ENCODE results near the gene HSD17B4.
"Not testable (repeated sequence)": the region's sequence is repeated elsewhere in the genome, so short reads cannot be mapped to it uniquely, and the experiment has no call there.

The HSD17B4 gene

GRCh38 chr5:119435436-119436132 is 16.7 kb upstream of the HSD17B4 start:
- peak; percentile 45 for DNase-seq

GRCh38 chr5:119437785-119438586 is 14.3 kb upstream of the HSD17B4 start:
- DNase-seq, result not testable (repeated sequence)

GRCh38 chr5:119438587-119438917 is 13.7 kb upstream of the HSD17B4 start:
- DNase-seq, result not testable (repeated sequence)

GRCh38 chr5:119439140-119439631 is 13.1 kb upstream of the HSD17B4 start:
- no peak for DNase-seq

- DNase-seq, result not testable (repeated sequence)
Observed at GRCh38 chr5:119439632-119440031, 12.7 kb upstream of the HSD17B4 start.

- not testable (repeated sequence) for DNase-seq
Observed at GRCh38 chr5:119444643-119445042, 7.7 kb upstream of the HSD17B4 start.

GRCh38 chr5:119445544-119445943 is 6.8 kb upstream of the HSD17B4 start:
- DNase-seq, result no peak

GRCh38 chr5:119449882-119450281 is 2.4 kb upstream of the HSD17B4 start:
- DNase-seq, result no peak

GRCh38 chr5:119450627-119451026 is 1.7 kb upstream of the HSD17B4 start:
- DNase-seq, result not testable (repeated sequence)

GRCh38 chr5:119451561-119451960 is 736 bp upstream of the HSD17B4 start:
- DNase-seq, result no peak

- no peak for DNase-seq
Observed at GRCh38 chr5:119452060-119452372, 281 bp upstream of the HSD17B4 start.

- DNase-seq, result peak; percentile 33
Observed at GRCh38 chr5:119453040-119453373, 710 bp downstream of the HSD17B4 start.

- DNase-seq, result no peak
Observed at GRCh38 chr5:119454171-119454570, 1.9 kb downstream of the HSD17B4 start.

- DNase-seq, result no peak
Observed at GRCh38 chr5:119458911-119459632, 6.8 kb downstream of the HSD17B4 start.

- DNase-seq, result no peak
Observed at GRCh38 chr5:119465640-119466039, 13.3 kb downstream of the HSD17B4 start.

GRCh38 chr5:119468286-119468685 is 16.0 kb downstream of the HSD17B4 start:
- no peak for DNase-seq

- no peak for DNase-seq
Observed at GRCh38 chr5:119470105-119470763, 17.9 kb downstream of the HSD17B4 start.

- no peak for DNase-seq
Observed at GRCh38 chr5:119470851-119471451, 18.7 kb downstream of the HSD17B4 start.

- no peak for DNase-seq
Observed at GRCh38 chr5:119473241-119473640, 20.9 kb downstream of the HSD17B4 start.

GRCh38 chr5:119476341-119476740 is 24.0 kb downstream of the HSD17B4 start:
- DNase-seq, result no peak

- DNase-seq, result no peak
Observed at GRCh38 chr5:119478781-119479180, 26.5 kb downstream of the HSD17B4 start.

- DNase-seq, result not testable (repeated sequence)
Observed at GRCh38 chr5:119480629-119481028, 28.3 kb downstream of the HSD17B4 start.

- no peak for DNase-seq
Observed at GRCh38 chr5:119483155-119483554, 30.9 kb downstream of the HSD17B4 start.
